CD4-positive, alpha-beta T cell treated with Interferon gamma for 1 hour (primary cell): ENCODE results near the gene LYPD5.
"Not testable (repeated sequence)": the region's sequence is repeated elsewhere in the genome, so short reads cannot be mapped to it uniquely, and the experiment has no call there.

ENCODE experiments used
- DNase-seq: peaks from one replicate; pipeline ENCODE4 v3.0.0-alpha.2; 2020

LYPD5 gene

DNA sequence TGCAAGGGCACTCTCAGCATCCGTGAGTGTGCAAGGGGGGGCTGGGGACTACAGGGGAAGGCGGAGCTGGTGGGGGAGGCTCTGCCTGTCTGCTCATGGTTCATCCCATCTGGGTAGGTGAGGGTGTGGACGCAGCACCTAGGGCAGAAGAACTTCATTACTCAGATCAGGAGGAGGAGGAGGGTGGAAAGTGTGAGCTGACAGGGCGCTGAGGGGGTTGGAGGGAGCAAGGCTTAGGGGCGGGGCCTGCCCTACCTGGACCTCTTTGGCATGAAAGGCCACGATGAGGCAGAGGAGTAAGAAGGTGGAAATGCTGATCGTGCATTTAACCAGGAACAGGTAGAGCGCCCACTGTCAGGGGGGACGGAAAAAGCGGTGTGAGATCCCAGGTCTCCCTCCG lies 26.0 kb downstream of the LYPD5 start:
- DNase-seq, result no peak

DNA sequence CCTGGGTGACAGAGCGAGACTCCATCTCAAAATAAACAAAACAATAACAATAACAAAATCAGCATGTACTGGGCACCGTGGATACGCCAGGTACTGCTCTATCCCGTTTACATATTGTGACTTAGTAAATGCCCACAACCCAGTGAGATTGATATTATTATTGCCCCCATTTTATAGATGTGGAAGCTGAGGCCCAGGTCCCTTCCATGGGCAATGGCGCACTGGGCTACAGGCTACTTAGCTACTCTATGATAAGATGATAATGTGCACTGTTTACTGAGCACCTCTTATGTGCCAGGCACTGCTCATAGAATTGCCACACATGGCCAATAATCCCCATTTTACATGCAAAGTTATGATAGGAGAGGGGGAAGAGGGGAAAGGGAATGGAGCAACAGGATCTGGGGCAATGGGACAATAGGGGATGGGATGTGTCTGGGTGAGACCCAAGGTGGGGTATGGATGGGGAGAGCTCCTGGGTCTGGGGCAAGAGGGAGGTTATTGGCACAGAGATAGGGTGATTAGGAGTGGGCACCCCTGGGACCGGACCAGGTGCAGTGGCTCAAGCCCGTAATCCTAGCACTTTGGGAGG lies 26.9 kb downstream of the LYPD5 start:
- no peak for DNase-seq

DNA sequence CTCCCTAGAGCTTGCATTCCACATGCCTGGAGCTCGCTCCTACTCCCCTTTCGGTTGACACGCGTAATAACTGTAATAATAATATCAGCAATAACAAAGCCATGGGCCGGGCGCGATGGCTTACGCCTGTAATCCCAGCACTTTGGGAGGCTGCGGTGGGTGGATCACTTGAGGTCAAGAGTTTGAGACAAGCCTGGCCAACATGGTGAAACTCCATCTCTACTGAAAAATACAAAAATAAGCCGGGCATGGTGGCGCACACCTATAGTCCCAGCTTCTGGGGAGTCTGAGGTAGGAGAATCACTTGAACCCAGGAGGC lies 27.3 kb downstream of the LYPD5 start:
- DNase-seq, result not testable (repeated sequence)

DNA sequence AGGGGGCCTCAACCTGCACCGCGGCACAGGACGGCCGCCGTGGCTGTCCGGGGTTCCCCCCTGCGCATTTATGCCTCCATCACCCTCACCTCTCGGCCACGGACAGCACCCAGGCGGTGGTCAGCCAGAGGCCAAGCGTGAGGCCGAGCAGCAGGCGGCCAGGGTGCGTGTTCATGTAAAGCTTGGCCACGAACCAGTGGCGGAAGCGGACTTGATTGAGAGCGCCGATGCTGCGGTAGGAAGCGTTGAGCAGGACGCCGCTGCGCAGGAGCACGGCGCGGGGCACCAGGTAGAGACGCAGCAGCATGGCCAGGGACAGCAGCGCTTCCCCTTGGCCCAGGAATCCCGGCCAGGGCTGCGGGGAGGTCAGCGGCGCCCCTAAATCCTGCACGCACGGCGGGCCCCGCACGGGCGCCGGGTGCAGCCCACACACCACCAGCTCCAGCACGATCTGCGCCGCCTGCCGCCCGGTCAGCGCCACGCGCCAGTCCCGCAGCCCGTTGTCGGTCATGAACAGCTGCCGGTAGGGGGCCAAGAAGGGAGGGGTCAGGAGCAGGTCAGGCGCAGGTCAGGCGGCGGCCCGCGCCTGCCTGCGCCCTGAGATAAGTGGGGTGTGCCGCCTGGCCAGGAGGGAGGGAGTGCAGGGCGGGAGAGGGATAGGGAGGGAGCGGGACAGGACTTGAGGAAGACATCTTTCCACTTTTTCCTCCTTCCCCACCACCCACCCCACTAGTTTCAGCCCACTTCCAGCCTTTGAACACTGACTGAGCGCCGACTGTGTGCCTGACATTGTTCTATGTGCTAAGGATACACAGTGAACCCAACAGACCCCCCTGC lies 27.9 kb downstream of the LYPD5 start:
- DNase-seq, result peak; percentile 39

DNA sequence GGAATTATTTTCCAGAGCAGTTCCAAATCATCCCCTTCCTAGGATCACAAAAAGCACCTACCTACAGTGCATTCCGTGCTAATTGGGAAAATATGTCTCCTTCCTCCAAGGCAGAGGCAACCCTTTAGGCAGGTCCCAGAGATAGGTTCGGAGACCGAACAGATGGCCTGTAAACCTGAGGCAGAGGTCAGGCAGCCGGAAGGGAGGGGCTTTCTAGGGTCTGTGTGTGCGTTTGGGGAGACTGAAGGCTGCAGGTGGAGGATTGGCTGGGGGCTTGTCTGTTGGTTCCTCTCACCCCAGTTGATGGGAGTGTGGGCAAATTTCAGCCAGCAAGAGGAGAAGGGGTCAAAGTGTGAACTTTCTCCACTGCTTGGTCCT lies 28.5 kb downstream of the LYPD5 start:
- DNase-seq, result no peak

DNA sequence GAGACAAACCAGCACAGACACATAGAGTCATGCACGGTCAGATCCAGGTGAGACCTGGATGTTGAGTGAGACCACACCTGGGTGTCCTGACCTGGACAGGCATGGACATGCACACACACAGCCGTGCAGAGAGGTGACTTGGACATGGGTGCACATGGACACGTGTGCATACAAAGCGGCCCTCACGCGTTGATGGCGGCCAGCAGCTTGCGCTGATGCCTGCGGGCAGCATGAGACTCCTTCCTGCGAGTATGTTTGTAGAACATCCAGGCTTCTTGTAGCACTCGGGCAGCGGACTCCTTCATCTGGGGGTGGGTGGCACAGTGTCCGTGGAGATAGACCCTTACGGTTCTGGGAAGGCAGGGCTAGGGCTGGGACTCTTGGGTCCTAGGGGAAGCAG lies 33.0 kb downstream of the LYPD5 start:
- DNase-seq, result no peak

DNA sequence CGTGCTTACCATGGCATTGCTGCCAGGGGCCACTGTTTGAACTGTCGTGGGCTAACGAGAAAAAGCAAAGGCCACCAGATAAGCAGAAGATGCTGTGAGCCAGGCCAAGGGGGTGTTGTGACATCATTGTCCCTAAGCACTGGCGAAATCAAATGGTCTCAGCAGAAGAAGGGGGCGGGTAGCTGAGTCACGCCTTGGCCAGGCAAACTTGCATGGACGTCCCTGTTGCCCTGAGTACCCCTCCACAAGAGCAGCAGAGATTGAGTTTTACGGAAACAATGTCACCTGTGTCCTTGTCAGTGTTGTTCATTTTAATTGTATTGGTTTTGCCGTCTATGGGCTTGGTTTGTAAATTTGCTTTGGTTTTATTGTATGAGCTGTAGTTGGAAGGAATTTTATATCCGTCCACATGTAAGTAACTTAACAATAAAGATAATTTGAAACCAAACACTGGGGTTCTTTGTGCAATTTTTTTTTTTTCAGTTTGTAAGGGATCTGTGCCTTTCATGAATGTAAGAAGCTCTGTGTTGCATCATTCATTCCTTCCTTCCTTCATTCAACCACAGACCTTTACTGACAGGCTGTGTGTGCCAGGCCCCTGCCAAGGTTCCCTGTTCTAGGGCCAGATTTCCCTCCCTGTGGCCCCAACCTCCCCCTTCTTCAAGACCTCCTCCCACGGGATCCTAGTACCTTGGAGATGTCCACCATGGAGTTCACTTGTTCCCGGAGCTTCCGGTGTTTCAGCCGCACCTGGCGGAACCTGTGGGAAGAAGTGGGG lies 33.8 kb downstream of the LYPD5 start:
- DNase-seq, result peak; percentile 29

DNA sequence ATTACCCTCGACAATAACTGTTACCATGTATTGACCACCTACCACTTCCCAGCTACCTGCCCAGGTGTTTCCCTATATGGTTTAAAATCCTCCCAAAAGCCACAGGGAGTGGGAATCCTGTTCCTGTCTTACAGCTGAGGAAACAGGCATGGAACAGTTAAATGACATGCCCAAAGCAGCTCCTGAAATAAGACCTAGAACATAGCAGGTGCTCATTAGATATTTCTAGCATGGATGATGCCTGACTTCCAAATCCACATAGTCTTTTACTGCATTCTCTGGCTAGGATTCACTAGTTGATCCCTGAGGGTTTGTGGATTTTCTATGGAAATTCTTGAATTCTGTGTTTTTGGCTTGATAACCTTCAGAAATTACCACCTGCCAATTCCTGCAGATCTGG lies 34.4 kb downstream of the LYPD5 start:
- no peak for DNase-seq

DNA sequence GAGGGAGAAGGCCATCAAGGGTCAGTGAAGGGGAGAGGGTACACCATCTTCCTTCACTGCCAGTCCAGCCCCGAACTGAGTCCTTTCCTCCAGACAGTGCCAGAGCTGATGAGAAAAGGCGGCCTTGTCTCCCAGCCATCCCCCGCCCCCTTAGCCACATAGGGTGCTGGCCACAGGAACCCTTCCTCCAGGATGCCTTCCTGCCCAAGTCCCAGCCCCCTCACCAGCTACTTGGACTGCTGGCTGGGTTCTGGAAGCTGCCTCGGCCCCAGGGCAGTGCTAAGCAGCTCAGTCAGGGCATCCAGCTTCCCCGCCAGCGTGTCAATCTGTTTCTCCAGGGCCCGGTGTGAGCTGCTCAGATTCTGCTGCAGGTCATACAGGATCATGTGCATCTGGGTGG lies 34.9 kb downstream of the LYPD5 start:
- DNase-seq, result no peak

DNA sequence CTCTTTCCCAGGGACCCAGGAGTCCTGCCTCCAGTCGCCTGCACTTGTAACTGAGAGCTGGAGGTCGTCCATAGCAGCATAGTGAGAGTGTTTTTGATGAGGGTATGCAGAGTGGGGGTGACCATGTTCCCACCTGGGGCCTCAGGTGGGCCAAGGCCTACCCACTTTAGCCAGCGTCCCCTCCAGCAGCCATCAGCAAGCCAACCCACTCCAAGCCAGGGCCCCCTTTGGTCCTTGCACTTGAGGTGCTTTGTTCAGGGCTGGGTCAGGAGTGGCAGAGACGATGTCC lies 35.5 kb downstream of the LYPD5 start:
- no peak for DNase-seq

DNA sequence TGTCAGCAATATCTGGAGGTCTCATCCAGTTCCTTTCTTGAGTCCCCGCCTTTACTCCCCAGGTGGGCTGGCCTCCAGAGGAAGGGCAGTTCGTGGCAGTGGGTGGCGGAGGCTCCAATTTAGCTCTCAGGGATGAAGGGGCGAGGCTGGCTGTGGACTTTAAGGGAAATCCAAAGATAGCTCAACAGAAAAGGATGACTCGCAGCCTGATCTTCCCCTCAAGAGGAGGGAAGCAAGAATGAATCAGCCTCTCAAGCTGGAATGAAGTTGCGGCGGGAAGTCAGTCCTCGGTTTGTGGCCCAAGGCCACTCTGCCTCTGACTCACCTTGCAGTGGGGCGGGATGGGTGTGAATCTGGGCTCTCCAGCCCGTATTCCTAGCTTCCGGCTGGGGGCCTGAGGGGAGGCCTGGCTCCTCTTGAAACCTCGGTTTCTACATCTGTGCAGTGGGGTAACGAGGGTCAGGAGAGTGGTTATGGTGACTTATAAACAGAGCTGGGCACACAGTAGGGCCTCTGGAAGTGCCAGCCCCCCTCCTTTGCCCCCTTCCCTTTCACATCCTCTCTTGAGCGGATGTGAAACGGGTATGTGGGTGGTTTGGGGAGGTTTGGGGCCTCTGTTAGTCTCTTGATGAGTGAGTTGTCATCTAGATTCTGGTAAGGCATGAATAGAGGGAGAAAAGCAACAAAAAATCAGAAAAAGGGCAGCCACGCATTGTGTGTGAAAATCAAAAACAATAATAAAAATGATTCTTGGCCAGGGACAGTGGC lies 37.0 kb downstream of the LYPD5 start:
- peak; percentile 70 for DNase-seq

DNA sequence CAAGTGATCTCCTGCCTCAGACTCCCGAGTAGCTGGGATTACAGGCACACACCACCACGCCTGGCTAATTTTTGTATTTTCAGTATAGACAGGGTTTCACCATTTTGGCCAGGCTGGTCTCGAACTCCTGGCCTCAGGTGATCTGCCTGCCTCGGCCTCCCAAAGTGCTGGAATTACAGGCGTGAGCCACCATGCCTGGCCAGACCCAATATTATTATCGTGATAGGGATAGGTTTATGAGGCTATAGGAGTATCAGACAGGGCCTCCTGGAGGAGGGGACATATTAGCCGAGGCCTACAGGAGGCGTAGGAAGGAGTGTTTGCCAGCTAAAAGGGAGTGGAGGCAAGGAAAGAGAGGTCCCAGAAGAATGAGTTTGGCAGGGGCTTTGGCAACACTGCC lies 37.6 kb downstream of the LYPD5 start:
- not testable (repeated sequence) for DNase-seq

DNA sequence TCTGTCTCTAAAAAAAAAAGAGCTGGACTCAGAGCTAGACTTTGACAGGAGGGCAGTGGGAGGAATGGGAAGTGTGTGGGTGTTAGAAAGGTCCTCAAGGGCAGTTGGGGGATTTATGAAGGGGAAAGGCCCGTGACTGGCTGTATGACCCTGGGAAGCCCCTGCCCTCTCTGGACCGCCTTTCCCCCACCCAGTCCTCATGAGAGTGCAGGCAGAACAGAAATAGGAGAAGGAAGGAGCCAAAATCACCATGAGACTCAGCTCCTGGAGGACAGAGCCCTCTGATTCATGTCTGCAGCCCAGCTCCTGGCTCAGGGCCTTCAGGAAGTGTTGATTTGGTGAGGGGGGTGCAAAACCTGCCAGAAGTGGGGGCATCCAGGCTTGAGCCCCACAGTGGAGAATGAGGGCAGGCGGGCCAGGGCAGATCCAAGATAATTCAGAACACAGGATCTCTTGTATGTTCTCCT lies 38.7 kb downstream of the LYPD5 start:
- peak; percentile 21 for DNase-seq

DNA sequence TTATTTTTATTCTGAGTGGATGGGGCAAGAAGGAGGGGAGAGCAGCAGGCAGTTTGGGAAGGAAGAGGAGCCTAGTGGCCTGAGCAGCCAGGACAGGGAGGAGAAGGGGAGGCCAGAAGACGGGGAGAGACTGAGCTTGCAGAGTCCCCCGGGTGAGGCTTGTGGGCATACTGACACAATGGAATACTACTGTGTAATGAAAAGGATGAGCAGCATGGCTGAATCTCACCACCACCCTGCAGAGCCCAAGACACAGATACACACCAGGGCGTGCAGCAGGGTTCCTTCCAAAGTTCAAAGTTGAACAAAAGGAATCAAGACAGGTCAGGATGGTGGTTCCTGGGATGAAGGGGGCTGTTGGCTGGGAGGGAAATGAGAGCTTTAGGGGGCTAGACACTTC lies 39.4 kb downstream of the LYPD5 start:
- no peak for DNase-seq

DNA sequence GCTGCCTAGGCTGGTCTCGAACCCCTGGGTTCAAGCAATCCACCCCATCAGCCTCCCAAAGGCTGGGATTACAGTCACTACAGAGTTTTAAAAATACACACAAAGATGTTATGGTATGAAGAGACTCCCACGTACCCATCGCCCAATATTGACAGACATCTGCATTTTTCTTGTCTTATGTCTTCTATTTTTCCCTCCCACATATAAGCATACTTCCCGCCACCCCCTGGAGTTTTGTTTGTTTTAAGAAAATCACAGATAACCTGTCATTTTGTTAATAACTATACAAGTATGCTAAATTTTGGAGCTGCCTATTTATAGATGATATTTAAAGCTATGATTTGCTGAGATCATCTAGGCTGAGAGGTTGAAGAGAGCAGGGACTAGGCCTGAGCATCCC lies 41.3 kb downstream of the LYPD5 start:
- no peak for DNase-seq

DNA sequence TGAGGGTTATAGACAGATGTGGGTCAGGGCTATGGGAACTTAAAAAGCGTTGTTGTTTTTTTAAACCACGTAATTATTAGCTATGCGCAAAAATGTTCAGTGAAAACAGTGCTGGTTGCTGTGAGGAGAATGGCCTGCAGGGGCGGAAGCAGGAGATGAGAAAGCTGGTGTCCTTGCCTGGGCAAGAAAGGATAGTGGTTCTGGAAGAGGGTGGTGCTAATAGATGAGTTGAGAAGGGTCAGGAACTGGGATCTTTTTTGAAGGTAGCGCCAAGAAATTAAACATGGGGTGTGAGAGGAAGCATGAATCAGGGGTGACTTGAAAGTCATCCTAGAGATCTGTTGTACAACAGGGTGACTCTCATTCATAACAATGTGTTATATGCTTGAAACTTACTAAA lies 42.7 kb downstream of the LYPD5 start:
- no peak for DNase-seq

DNA sequence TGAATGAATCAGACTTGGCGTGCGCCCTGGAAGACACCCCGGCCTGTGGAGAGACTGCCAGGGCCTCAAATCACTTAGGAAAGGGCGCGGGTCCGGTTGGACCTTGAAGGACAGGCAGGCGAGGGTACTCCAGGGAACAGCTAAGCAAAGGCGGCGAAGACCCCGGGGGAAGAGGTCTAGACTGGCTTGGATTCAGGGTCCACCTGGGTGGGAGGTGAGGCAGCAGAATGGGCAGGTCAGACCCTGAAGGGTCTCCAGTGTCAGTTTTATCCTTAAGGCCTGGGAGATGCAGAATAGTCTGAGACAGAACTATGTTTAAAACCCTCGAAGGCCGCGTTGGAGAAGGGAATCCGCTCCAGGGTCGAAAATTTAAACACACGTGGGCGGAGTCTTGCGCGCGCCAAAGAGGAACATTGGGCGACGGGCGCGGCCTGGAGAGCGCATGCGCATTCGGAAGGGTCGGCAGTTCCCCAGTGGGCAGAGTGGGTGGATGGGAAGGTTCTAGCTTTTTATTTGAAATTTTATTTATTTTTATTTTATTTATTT lies 46.9 kb downstream of the LYPD5 start:
- peak; percentile 80 for DNase-seq

DNA sequence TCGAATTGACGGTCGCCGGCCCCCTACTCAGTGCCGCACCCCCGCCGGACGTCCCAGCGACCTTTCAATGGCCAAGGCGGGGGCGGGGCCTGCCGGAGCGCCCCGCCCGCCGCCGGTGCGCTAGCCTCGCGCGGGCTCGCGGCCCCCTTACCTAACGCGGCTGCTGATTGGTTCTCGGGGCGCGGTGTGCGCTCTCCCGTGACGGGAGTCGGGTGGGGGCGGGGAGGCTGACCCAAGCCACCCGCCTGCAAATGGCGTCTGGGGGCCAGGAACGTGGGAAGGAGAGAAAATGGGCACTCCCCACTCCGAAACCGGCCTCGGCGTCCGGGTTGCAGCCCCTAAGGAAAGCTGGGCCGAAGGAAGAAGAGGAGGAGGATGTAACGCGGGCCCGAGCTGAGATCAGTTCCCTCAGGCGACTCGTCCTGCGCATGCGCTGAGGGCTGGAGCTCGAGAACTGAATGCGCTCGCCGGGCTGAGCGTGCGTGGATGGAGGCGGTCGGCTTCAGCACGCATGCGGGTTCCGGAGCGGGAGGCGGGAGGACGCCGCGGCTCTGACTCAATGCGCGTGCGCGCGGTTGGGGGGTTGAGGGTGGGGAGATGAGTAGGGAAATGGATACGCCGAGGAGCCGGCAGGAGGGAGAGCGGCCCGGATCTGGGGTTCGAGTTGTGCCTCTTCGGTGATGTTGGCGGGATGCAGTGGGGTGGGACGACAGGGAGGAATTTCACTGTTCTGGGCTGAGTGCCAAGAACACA lies 47.6 kb downstream of the LYPD5 start, which contains the start of gene SMG9:
Gene SMG9 (minus strand): TSS at position 460 of the 753 bp plus-strand sequence. CDS start 4,221 bp downstream, outside the sequence.
- DNase-seq, result peak; percentile 98

DNA sequence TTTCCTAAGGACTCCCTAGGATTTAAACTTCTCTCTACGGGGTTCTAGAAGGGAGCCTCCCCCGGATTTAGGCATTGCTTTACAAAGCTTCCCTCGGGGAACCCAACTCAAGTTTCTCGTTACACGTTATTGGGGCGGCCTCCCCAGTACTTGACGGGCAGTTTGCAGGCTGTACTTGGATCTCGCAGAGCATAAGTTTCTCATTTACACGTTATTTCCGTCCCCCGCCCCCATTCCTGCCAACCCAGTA lies 48.1 kb downstream of the LYPD5 start:
- DNase-seq, result no peak

DNA sequence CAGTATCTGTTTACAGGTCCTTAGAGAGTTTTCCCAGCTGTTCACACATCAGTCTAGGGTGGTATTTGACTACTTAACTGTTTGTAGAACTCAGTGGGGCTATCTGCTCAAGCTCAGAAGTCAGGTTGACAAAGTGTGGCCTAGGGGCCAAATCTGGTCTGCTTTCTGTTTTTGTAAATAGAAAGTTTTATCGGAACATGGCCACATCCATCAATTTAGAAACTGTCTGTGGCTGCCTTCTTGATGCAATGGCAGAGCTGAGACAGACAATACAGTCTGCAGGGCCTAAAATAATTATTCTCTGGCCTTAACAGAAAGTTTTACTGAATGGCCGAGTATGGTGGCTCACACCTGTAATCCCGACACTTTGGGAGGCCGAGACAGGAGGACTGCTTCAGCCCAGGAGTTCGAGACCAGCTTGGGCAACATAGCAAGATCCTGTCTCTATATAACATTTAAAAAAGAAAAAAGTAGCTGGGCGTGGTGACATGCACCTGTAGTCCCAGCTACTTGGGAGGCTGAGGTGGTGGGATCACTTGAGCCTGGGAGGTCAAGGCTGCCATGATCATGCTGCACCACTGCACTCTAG lies 49.9 kb downstream of the LYPD5 start:
- DNase-seq, result no peak

DNA sequence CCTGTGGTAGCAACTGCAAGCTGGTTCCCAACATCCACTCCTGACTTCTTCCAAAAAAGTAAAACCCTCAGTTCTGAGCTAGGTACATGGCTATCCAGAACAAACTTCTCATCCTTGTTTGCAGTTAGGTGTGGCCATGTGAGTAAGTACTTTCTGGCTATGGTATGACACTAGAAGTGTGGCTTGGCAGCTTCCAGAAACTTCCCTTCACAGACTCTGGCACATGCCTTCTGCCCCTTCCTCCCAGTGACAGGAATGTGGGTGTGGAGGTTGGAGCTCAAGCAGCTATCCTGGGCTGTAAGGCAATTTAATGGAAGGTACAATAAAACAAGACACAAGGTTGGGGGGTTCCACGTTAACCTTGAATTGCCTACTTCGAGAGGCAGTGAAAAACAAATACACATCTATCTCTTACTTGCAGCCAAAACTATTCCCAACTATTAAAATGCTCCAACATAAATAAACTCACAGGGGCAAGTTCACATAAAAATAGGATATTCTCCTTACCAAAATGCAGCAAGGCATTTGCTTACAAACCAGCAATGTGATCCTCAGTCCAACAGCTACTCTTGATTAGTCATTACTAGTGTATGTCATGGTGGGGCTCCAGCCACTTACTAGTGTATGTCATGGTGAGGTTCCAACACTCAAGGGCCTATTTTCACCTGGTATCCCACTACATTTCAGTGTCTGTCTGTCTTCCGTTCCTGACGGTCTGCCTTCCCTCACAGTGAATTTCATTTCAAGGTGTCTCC lies 50.6 kb downstream of the LYPD5 start:
- DNase-seq, result no peak
